Measurements from ENCODE around the gene MAGI1.

The MAGI1 gene

DNA sequence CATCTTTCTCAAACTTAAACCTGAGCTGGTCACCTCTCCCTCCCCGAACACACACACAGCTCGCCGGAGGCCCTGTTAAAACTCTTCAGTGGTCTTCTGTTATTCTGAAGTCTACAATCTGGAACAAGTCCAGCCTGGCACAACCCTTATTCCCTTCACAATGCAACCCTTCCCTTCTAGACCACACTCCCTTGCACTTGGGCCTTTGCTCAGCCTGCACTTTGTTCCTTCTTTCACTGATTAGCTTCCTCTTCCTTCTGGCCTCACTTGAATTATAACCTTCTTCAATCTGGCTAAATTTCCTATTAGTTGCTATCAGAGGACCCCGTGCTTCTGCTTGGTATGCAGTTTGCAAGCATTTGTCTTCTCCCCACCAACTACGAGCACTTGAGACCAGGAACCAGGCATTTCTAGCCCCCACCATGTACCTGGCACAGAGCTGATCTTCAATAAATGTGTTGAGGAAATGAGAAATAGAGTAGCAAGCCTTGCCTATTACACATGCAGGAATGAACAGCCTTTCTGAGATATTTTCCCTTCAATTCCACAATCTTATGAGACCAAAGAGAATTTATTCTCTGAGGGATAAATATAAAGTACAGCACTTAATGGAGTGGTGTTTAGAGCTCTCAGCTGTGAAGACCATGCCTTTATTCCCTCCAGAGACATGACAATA, 687.8 kb downstream of the MAGI1 start:
- TF ChIP-seq, protein P1, sequence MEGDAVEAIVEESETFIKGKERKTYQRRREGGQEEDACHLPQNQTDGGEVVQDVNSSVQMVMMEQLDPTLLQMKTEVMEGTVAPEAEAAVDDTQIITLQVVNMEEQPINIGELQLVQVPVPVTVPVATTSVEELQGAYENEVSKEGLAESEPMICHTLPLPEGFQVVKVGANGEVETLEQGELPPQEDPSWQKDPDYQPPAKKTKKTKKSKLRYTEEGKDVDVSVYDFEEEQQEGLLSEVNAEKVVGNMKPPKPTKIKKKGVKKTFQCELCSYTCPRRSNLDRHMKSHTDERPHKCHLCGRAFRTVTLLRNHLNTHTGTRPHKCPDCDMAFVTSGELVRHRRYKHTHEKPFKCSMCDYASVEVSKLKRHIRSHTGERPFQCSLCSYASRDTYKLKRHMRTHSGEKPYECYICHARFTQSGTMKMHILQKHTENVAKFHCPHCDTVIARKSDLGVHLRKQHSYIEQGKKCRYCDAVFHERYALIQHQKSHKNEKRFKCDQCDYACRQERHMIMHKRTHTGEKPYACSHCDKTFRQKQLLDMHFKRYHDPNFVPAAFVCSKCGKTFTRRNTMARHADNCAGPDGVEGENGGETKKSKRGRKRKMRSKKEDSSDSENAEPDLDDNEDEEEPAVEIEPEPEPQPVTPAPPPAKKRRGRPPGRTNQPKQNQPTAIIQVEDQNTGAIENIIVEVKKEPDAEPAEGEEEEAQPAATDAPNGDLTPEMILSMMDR (IDR thresholded peaks at IDR 0.05; ENCODE audit: insufficient read depth, low read length), result no peak
- no peak for TF ChIP-seq POLR2AphosphoS5 (IDR thresholded peaks at IDR 0.05; ENCODE audit: low read depth)
- TF ChIP-seq, protein P2, sequence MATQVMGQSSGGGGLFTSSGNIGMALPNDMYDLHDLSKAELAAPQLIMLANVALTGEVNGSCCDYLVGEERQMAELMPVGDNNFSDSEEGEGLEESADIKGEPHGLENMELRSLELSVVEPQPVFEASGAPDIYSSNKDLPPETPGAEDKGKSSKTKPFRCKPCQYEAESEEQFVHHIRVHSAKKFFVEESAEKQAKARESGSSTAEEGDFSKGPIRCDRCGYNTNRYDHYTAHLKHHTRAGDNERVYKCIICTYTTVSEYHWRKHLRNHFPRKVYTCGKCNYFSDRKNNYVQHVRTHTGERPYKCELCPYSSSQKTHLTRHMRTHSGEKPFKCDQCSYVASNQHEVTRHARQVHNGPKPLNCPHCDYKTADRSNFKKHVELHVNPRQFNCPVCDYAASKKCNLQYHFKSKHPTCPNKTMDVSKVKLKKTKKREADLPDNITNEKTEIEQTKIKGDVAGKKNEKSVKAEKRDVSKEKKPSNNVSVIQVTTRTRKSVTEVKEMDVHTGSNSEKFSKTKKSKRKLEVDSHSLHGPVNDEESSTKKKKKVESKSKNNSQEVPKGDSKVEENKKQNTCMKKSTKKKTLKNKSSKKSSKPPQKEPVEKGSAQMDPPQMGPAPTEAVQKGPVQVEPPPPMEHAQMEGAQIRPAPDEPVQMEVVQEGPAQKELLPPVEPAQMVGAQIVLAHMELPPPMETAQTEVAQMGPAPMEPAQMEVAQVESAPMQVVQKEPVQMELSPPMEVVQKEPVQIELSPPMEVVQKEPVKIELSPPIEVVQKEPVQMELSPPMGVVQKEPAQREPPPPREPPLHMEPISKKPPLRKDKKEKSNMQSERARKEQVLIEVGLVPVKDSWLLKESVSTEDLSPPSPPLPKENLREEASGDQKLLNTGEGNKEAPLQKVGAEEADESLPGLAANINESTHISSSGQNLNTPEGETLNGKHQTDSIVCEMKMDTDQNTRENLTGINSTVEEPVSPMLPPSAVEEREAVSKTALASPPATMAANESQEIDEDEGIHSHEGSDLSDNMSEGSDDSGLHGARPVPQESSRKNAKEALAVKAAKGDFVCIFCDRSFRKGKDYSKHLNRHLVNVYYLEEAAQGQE (IDR thresholded peaks at IDR 0.05; ENCODE audit: insufficient replicate concordance, low read depth), result no peak
- Histone ChIP-seq H3K4me3 (replicated peaks; ENCODE audit: insufficient read depth, low read length) (no peak overlapping the region), H3K27me3 (ENCODE audit: insufficient read depth, poor library complexity, severe bottlenecking) (no peaks in the 10 kb centered on the region), H3K27ac (replicated peaks) (no peak overlapping the region)
- DNase-seq (ENCODE audit: low read depth in 1 of 2, low spot score in 1 of 2), result no peak

DNA sequence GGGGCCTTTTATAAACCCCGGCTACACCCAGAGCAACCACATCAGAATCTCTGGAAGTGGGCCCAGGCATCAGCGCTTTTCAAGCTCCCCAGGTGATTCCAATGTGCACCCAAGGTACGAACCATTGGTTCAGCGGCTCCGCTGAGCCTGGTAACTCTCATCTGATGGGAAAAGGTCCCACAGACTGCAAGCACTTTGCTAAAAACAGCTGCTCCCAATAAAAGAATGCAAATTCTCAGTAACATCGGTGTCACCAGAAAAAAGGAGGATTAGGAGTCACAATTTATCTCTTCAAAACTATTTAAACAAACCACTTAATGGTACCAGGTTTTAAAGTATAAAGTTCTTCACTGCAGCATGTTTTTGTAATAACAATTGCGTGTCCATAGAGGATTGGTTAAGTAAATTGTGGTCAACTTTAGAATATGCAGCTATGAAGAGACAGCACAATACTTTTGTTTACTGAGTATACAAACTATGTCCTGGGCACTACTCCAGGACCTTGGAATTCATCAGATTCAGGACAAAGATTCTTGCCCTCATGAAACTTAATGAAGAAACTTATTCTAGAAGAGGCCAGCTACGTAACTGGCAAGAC, 690.2 kb downstream of the MAGI1 start:
- Histone ChIP-seq H3K27ac (replicated peaks) (no peak overlapping the region), H3K27me3 (ENCODE audit: insufficient read depth, poor library complexity, severe bottlenecking) (no peaks in the 10 kb centered on the region), H3K4me3 (replicated peaks; ENCODE audit: insufficient read depth, low read length) (no peak overlapping the region)
- DNase-seq (ENCODE audit: low read depth in 1 of 2, low spot score in 1 of 2), result no peak
- no peak for TF ChIP-seq POLR2AphosphoS5 (IDR thresholded peaks at IDR 0.05; ENCODE audit: low read depth)
- no peak for TF ChIP-seq SPI1 (IDR thresholded peaks at IDR 0.05; ENCODE audit: borderline replicate concordance, low read depth)
- TF ChIP-seq GABPA (IDR thresholded peaks at IDR 0.05; ENCODE audit: low read depth), result no peak
- TF ChIP-seq, protein P2 (IDR thresholded peaks at IDR 0.05; ENCODE audit: insufficient replicate concordance, low read depth), result no peak
- TF ChIP-seq, protein P1 (IDR thresholded peaks at IDR 0.05; ENCODE audit: insufficient read depth, low read length), result no peak

DNA sequence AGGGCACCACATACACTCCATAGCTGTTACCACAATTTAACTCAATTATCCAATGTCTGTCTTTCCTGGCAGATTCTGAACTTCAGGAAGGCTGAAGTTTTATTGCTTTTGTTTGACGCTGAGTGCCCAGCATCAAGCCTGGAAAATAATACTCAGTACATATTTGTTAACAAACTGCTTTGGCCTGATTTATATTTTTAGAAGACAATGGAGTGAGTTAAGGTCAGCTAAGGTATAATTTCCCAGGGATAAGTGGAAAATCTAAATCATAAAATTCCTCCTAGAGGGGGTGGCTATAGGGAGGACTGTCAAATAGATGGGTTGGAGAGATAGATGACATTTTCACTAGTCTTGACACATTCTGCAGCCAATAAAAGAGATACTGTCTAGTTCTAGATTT, 691.6 kb downstream of the MAGI1 start:
- no peak overlapping the region for H3K4me3 ChIP-seq (replicated peaks; ENCODE audit: insufficient read depth, low read length)
- no peak overlapping the region for H3K27ac ChIP-seq (replicated peaks)
- no peak for DNase-seq (ENCODE audit: low read depth in 1 of 2, low spot score in 1 of 2)
- TF ChIP-seq GABPA (IDR thresholded peaks at IDR 0.05; ENCODE audit: low read depth), result no peak
- TF ChIP-seq, protein P1 (IDR thresholded peaks at IDR 0.05; ENCODE audit: insufficient read depth, low read length), result no peak
- TF ChIP-seq, protein P2 (IDR thresholded peaks at IDR 0.05; ENCODE audit: insufficient replicate concordance, low read depth), result no peak
- TF ChIP-seq POLR2AphosphoS5 (IDR thresholded peaks at IDR 0.05; ENCODE audit: low read depth), result no peak
- no peak for TF ChIP-seq SPI1 (IDR thresholded peaks at IDR 0.05; ENCODE audit: borderline replicate concordance, low read depth)
- no peaks in the 10 kb centered on the region for H3K27me3 ChIP-seq (ENCODE audit: insufficient read depth, poor library complexity, severe bottlenecking)

Measured in HL-60 (cell line).